ENCODE data around the gene CHRM5.

GRCh38 chr15:33963831-33964664 lies 4.2 kb upstream of the CHRM5 start:
- peak in 5 of 6 experiments; percentile 11 to 64 (median 34) for TF ChIP-seq CTCF (IDR thresholded peaks at IDR 0.05)
- TF ChIP-seq POLR2A (IDR thresholded peaks at IDR 0.05): no peak

Data from esophagus squamous epithelium (tissue), 4 donors.